DND-41 (cell line): ENCODE measurements around the gene SRRM1.

ENCODE experiments used
- EZH2 ChIP-seq: IDR thresholded peaks from 3 replicates; pipeline ENCODE4 v1.6.1; 2012; ENCODE audit warnings: borderline replicate concordance, low read depth, mild to moderate bottlenecking, moderate library complexity, low read length, inconsistent platforms; ENCODE audit not compliant: severe bottlenecking
- TF ChIP-seq, protein P1 (sequence below): IDR thresholded peaks from 2 replicates; pipeline ENCODE4 v1.5.1; 2012; ENCODE audit warnings: borderline replicate concordance, low read length, moderate library complexity, mild to moderate bottlenecking; ENCODE audit not compliant: poor library complexity, severe bottlenecking; ENCODE audit errors: extremely low read depth

DNA sequence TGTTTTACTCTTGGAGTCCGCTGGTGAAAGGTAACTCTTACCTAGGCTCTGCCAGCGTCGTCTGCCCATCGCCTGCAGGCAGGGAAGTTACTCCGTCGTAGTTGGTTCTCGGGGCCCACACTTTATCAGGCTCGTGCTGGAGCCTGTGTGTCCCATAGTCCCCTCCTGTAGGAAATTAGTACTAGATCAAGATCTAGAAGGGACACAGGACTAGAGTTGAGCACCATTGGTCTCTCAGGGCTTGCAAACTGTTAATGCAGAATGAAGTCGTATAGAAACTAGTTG is 940 bp downstream of the SRRM1 start:
- TF ChIP-seq, protein P1, sequence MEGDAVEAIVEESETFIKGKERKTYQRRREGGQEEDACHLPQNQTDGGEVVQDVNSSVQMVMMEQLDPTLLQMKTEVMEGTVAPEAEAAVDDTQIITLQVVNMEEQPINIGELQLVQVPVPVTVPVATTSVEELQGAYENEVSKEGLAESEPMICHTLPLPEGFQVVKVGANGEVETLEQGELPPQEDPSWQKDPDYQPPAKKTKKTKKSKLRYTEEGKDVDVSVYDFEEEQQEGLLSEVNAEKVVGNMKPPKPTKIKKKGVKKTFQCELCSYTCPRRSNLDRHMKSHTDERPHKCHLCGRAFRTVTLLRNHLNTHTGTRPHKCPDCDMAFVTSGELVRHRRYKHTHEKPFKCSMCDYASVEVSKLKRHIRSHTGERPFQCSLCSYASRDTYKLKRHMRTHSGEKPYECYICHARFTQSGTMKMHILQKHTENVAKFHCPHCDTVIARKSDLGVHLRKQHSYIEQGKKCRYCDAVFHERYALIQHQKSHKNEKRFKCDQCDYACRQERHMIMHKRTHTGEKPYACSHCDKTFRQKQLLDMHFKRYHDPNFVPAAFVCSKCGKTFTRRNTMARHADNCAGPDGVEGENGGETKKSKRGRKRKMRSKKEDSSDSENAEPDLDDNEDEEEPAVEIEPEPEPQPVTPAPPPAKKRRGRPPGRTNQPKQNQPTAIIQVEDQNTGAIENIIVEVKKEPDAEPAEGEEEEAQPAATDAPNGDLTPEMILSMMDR = no peak
- no peak for TF ChIP-seq EZH2
